Measurements from ENCODE around the gene HOXB6. TPM values are rescaled to one million over a fixed set of nuclear protein-coding genes. Genes with fewer than 3 reads are reported as not detected.

HOXB6 gene
- polyA plus RNA-seq, 3 donors, result not detected

- no peak overlapping the region for H3K27ac ChIP-seq (ENCODE audit: low read depth in 1 of 2, low read length in 2 of 2)
- H3K36me3 ChIP-seq (replicated peaks in 1 of 2; ENCODE audit: control insufficient read depth in 1 of 2, insufficient read depth in 2 of 2, low read length in 2 of 2), result no peaks in the 10 kb centered on the region
- peaks cover 28 to 38% of the 10 kb centered on the region in 2 donors for H3K4me1 ChIP-seq (ENCODE audit: control insufficient read depth in 1 of 2, insufficient read depth in 2 of 2, low read length in 2 of 2)
- H3K27me3 Mint-ChIP-seq (ENCODE audit: low read depth in 3 of 3), result peaks cover 42 to 72% (median 64%) of the 10 kb centered on the region in 3 donors
- H3K9me3 Mint-ChIP-seq, result peaks cover 4 to 24% (median 13%) of the 10 kb centered on the region in 7 donors
- no peak overlapping the region for H3K9ac ChIP-seq (ENCODE audit: insufficient read depth, low read length, poor library complexity, severe bottlenecking)
- no peaks in the 10 kb centered on the region for H4K20me1 ChIP-seq (ENCODE audit: insufficient read depth, low read length)
- no peak overlapping the region for H3K4me2 ChIP-seq (replicated peaks; ENCODE audit: extremely low read depth, low read length, poor library complexity, severe bottlenecking)
- peaks cover 0 to 9% of the 10 kb centered on the region in 2 donors for H3K9me3 ChIP-seq (replicated peaks in 1 of 2; ENCODE audit: control insufficient read depth in 1 of 2, insufficient read depth in 1 of 2, low read length in 2 of 2)
- H3K4me1 Mint-ChIP-seq, result peaks cover 34% of the 10 kb centered on the region
- peaks cover 7 to 14% of the 10 kb centered on the region in 2 donors for H3K36me3 Mint-ChIP-seq
- peaks cover 49 to 91% of the 10 kb centered on the region in 2 donors for H3K27me3 ChIP-seq (ENCODE audit: control insufficient read depth in 2 of 2, insufficient read depth in 2 of 2, low read length in 2 of 2)
- H3K4me3 Mint-ChIP-seq, result peak overlapping the region in 1 of 2 donors; percentile 8
- TF ChIP-seq CTCF (IDR thresholded peaks at IDR 0.05), result no peak
- WGBS (ENCODE audit: insufficient coverage), result 100% methylated on average over 4 of the region's 8 CpGs
- no peak overlapping the region for H2AFZ ChIP-seq (ENCODE audit: insufficient read depth, low read depth, low read length, poor library complexity, severe bottlenecking)
- no peak overlapping the region for H3K27ac Mint-ChIP-seq
- no peak overlapping the region for H3K4me3 ChIP-seq (replicated peaks in 1 of 3; ENCODE audit: low read depth in 2 of 3, low read length in 3 of 3)
- DNase-seq, result no peak
- no peaks in the 10 kb centered on the region for H3K79me2 ChIP-seq (ENCODE audit: insufficient read depth, low read length)
- intact Hi-C loops (cut with micrococcal nuclease), result no loop called here
Observed at GRCh38 chr17:48574505-48575065, 30.2 kb downstream of the HOXB6 start.

GRCh38 chr17:48571826-48572417, 32.9 kb downstream of the HOXB6 start:
- Mint-ChIP-seq H3K4me3 (peak overlapping the region in 1 of 2 donors; percentile 1), H3K27me3 (ENCODE audit: low read depth in 3 of 3) (peaks cover 18 to 53% (median 40%) of the 10 kb centered on the region in 3 donors), H3K9me3 (peaks cover 0 to 15% (median 5%) of the 10 kb centered on the region in 7 donors), H3K27ac (no peak overlapping the region), H3K4me1 (peaks cover 20% of the 10 kb centered on the region), H3K36me3 (peaks cover 5 to 8% of the 10 kb centered on the region in 2 donors)
- Histone ChIP-seq H3K27me3 (ENCODE audit: control insufficient read depth in 2 of 2, insufficient read depth in 2 of 2, low read length in 2 of 2) (peaks cover 54 to 95% of the 10 kb centered on the region in 2 donors), H3K9me3 (replicated peaks in 1 of 2; ENCODE audit: control insufficient read depth in 1 of 2, insufficient read depth in 1 of 2, low read length in 2 of 2) (no peaks in the 10 kb centered on the region), H3K9ac (ENCODE audit: insufficient read depth, low read length, poor library complexity, severe bottlenecking) (no peak overlapping the region), H3K4me2 (replicated peaks; ENCODE audit: extremely low read depth, low read length, poor library complexity, severe bottlenecking) (no peak overlapping the region), H3K4me1 (ENCODE audit: control insufficient read depth in 1 of 2, insufficient read depth in 2 of 2, low read length in 2 of 2) (peaks cover 11 to 18% of the 10 kb centered on the region in 2 donors), H4K20me1 (ENCODE audit: insufficient read depth, low read length) (no peaks in the 10 kb centered on the region), H3K36me3 (replicated peaks in 1 of 2; ENCODE audit: control insufficient read depth in 1 of 2, insufficient read depth in 2 of 2, low read length in 2 of 2) (no peaks in the 10 kb centered on the region), H3K79me2 (ENCODE audit: insufficient read depth, low read length) (no peaks in the 10 kb centered on the region), H3K4me3 (replicated peaks in 1 of 3; ENCODE audit: low read depth in 2 of 3, low read length in 3 of 3) (no peak overlapping the region), H3K27ac (ENCODE audit: low read depth in 1 of 2, low read length in 2 of 2) (no peak overlapping the region), H2AFZ (ENCODE audit: insufficient read depth, low read depth, low read length, poor library complexity, severe bottlenecking) (no peak overlapping the region)
- no peak for DNase-seq
- WGBS (ENCODE audit: insufficient coverage), result no CpG with 5 or more reads among the region's 1 CpG
- TF ChIP-seq CTCF (IDR thresholded peaks at IDR 0.05), result no peak
- intact Hi-C loops (cut with micrococcal nuclease), result no loop called here

Measured in CD14-positive monocyte (primary cell).